CD4-positive, alpha-beta memory T cell (primary cell): ENCODE data around the gene TANGO6. TPM values are rescaled to one million over a fixed set of nuclear protein-coding genes. Genes with fewer than 3 reads are reported as not detected.
A peak's percentile ranks its signal among the peaks of the same experiment; 100 is the strongest.

Experiments used
- CTCF ChIA-PET: fragments of 350-600 bp; sonication (Branson Sonifier 250); formaldehyde crosslinking; loops from one replicate; lab custom pipeline; 2021; ENCODE audit warnings: inconsistent platforms; ENCODE audit not compliant: partially characterized antibody; lab: Charles Lee
- POLR2A ChIA-PET: fragments of 350-600 bp; sonication (Branson Sonifier 250); formaldehyde crosslinking; loops from one replicate; lab custom pipeline; 2021; ENCODE audit not compliant: partially characterized antibody; lab: Charles Lee
- DNase-seq, 5 donors: peaks; one replicate each; pipeline versions ENCODE4 v3.0.0 to v3.0.0-alpha.2; 2020 to 2022; ENCODE audit warnings: mixed read lengths in 1 of 5
- H3K27ac ChIP-seq: one replicate; pipeline ENCODE4 v1.7.0; 2013; ENCODE audit warnings: low read depth, low read length
- H3K27me3 ChIP-seq: 2 replicates; pipeline ENCODE4 v1.7.0; 2013; ENCODE audit warnings: mild to moderate bottlenecking, low read length, moderate library complexity; ENCODE audit not compliant: insufficient read depth
- H3K36me3 ChIP-seq: 2 replicates; pipeline ENCODE4 v1.7.0; 2013; ENCODE audit warnings: mild to moderate bottlenecking, low read length, moderate library complexity; ENCODE audit not compliant: insufficient read depth
- H3K4me1 ChIP-seq: 2 replicates; pipeline ENCODE4 v1.7.0; 2013; ENCODE audit warnings: mild to moderate bottlenecking, low read length, moderate library complexity; ENCODE audit not compliant: insufficient read depth
- H3K4me3 ChIP-seq, 2 donors: one replicate each; pipeline ENCODE4 v1.7.0; 2013; ENCODE audit warnings: low read length in 2 of 2, mild to moderate bottlenecking in 1 of 2
- H3K9me3 ChIP-seq, 2 donors: one replicate each; pipeline ENCODE4 v1.7.0; 2013; ENCODE audit warnings: low read length in 2 of 2, control low read depth in 1 of 2; ENCODE audit not compliant: control insufficient read depth in 1 of 2
- H3K27ac Mint-ChIP-seq, 7 donors: one replicate each; pipeline ENCODE4 v1.8.0; 2020 to 2021; ENCODE audit warnings: mixed read lengths in 7 of 7, mild to moderate bottlenecking in 6 of 7, inconsistent platforms in 3 of 7, moderate library complexity in 3 of 7
- H3K27me3 Mint-ChIP-seq, 2 donors: one replicate each; pipeline ENCODE4 v1.8.0; 2020 to 2021; ENCODE audit warnings: mixed read lengths in 2 of 2
- H3K36me3 Mint-ChIP-seq, 2 donors: one replicate each; pipeline ENCODE4 v1.8.0; 2020 to 2021; ENCODE audit warnings: mixed read lengths in 2 of 2, inconsistent platforms in 1 of 2, mild to moderate bottlenecking in 1 of 2
- H3K4me1 Mint-ChIP-seq, 4 donors: one replicate each; pipeline ENCODE4 v1.8.0; 2020 to 2021; ENCODE audit warnings: mixed read lengths in 4 of 4, mild to moderate bottlenecking in 1 of 4
- H3K4me3 Mint-ChIP-seq, 8 donors: one replicate each; pipeline ENCODE4 v1.8.0; 2020 to 2021; ENCODE audit warnings: mixed read lengths in 8 of 8, mild to moderate bottlenecking in 7 of 8, moderate library complexity in 6 of 8, inconsistent platforms in 3 of 8
- H3K9me3 Mint-ChIP-seq, 8 donors: one replicate each; pipeline ENCODE4 v1.8.0; 2020 to 2021; ENCODE audit warnings: mixed read lengths in 8 of 8, mild to moderate bottlenecking in 5 of 8, inconsistent platforms in 3 of 8, moderate library complexity in 1 of 8
- intact Hi-C: fragments of 100-400 bp; cut with micrococcal nuclease; formaldehyde crosslinking; loops from one replicate; pipeline ENCODE4 v1.15.1; 2023
- polyA plus RNA-seq, 2 donors: library from polyadenylated mRNA; unstranded; fragments of 300-500 nt; fragmentation: Illumina TruSeq; gene quantifications; one replicate each; pipeline ENCODE4 v1.2.3, GENCODE V29; 2021
- total RNA-seq, 2 experiments: library from RNA; stranded (reverse); gene quantifications; one replicate each; pipeline ENCODE4 v1.2.3, GENCODE V29; 2021

The TANGO6 gene
- total and polyA plus RNA-seq, 4 experiments from 2014 or later, result 12.2 to 38.1 (median 26.0) TPM

GRCh38 chr16:69100071-69100691, 256.9 kb downstream of the TANGO6 start:
- Mint-ChIP-seq H3K4me3 (no peak overlapping the region), H3K27me3 (peaks cover 6 to 11% of the 10 kb centered on the region in 2 donors), H3K27ac (no peak overlapping the region), H3K4me1 (peaks cover under 1% of the 10 kb centered on the region in 4 donors), H3K9me3 (no peaks in the 10 kb centered on the region), H3K36me3 (no peaks in the 10 kb centered on the region)
- CTCF ChIA-PET, result no interaction called here
- Histone ChIP-seq H3K9me3 (no peaks in the 10 kb centered on the region), H3K27ac (no peak overlapping the region), H3K27me3 (peaks cover under 1% of the 10 kb centered on the region), H3K4me1 (no peaks in the 10 kb centered on the region), H3K4me3 (no peak overlapping the region), H3K36me3 (no peaks in the 10 kb centered on the region)
- POLR2A ChIA-PET, result interaction anchor here (0.7 kb wide), 1 partner anchor 10 kb away, joined by 3 read pairs; no protein-coding TSS in a partner anchor
- no peak for DNase-seq
- intact Hi-C loops, result no loop called here

- Mint-ChIP-seq H3K4me3 (peak within 1 kb of the TSS; percentile 82 to 96 (median 88)), H3K27me3 (peaks cover 19 to 30% of the 10 kb centered on the region in 2 donors), H3K27ac (peak within 1 kb of the TSS in 1 of 7 donors; percentile 45), H3K9me3 (no peaks in the 10 kb centered on the region), H3K4me1 (peaks cover 5 to 21% (median 14%) of the 10 kb centered on the region in 4 donors), H3K36me3 (peaks cover 15 to 16% of the 10 kb centered on the region in 2 donors)
- ChIA-PET CTCF (interaction anchor here (1.3 kb wide), 1 partner anchor 18 kb away, joined by 5 read pairs; no protein-coding TSS in a partner anchor), POLR2A (interaction anchor here (0.8 kb wide), 1 partner anchor 25 kb away, joined by 3 read pairs; no protein-coding TSS in a partner anchor)
- intact Hi-C loops, result no loop called here
- Histone ChIP-seq H3K27ac (no peak within 1 kb of the TSS), H3K9me3 (no peaks in the 10 kb centered on the region), H3K27me3 (peaks cover 15% of the 10 kb centered on the region), H3K4me1 (peaks cover 15% of the 10 kb centered on the region), H3K4me3 (peak within 1 kb of the TSS in 1 of 2 donors; percentile 45), H3K36me3 (no peaks in the 10 kb centered on the region)
- peak in 4 of 5 donors; percentile 14 to 31 (median 20) for DNase-seq
Measured at GRCh38 chr16:69105501-69106361, 262.4 kb downstream of the TANGO6 start, which contains the start of gene HAS3. HAS3 (plus strand) TSS chr16:69105653; CDS start chr16:69109396, 3,743 bp downstream.

- peaks cover 18 to 28% of the 10 kb centered on the region in 2 donors for H3K27me3 Mint-ChIP-seq
- no peak overlapping the region for H3K4me3 ChIP-seq
- H3K4me1 Mint-ChIP-seq, result peaks cover 5 to 21% (median 14%) of the 10 kb centered on the region in 4 donors
- CTCF ChIA-PET, result no interaction called here
- H3K9me3 ChIP-seq, result no peaks in the 10 kb centered on the region
- no peak overlapping the region for H3K27ac ChIP-seq
- H3K9me3 Mint-ChIP-seq, result no peaks in the 10 kb centered on the region
- H3K36me3 Mint-ChIP-seq, result peaks cover 19 to 21% of the 10 kb centered on the region in 2 donors
- POLR2A ChIA-PET, result interaction anchor here (0.8 kb wide), 1 partner anchor 24 kb away, joined by 3 read pairs; no protein-coding TSS in a partner anchor
- H3K27ac Mint-ChIP-seq, result peak overlapping the region in 1 of 7 donors; percentile 55
- H3K4me1 ChIP-seq, result peaks cover 15% of the 10 kb centered on the region
- peaks cover 15% of the 10 kb centered on the region for H3K27me3 ChIP-seq
- no peaks in the 10 kb centered on the region for H3K36me3 ChIP-seq
- intact Hi-C loops, result no loop called here
- no peak for DNase-seq
- H3K4me3 Mint-ChIP-seq, result peak overlapping the region; percentile 50 to 79 (median 75)
Measured at GRCh38 chr16:69106491-69107315, 263.4 kb downstream of the TANGO6 start.

- Mint-ChIP-seq H3K36me3 (peaks cover 21 to 24% of the 10 kb centered on the region in 2 donors), H3K4me3 (peak overlapping the region; percentile 50 to 79 (median 75)), H3K9me3 (no peaks in the 10 kb centered on the region), H3K4me1 (peaks cover 5 to 21% (median 14%) of the 10 kb centered on the region in 4 donors), H3K27ac (peak overlapping the region in 1 of 7 donors; percentile 55), H3K27me3 (peaks cover 18 to 28% of the 10 kb centered on the region in 2 donors)
- H3K4me3 ChIP-seq, result no peak overlapping the region
- H3K27ac ChIP-seq, result no peak overlapping the region
- intact Hi-C loops, result no loop called here
- ChIA-PET CTCF (interaction anchor here (1.2 kb wide), 1 partner anchor 10 kb away, joined by 3 read pairs; no protein-coding TSS in a partner anchor), POLR2A (no interaction called here)
- H3K36me3 ChIP-seq, result no peaks in the 10 kb centered on the region
- DNase-seq, result no peak
- peaks cover 15% of the 10 kb centered on the region for H3K27me3 ChIP-seq
- H3K9me3 ChIP-seq, result no peaks in the 10 kb centered on the region
- H3K4me1 ChIP-seq, result peaks cover 15% of the 10 kb centered on the region
Measured at GRCh38 chr16:69107316-69107962, 264.1 kb downstream of the TANGO6 start.

- Mint-ChIP-seq H3K27ac (no peak overlapping the region), H3K4me3 (peak overlapping the region in 5 of 8 donors; percentile 25 to 60 (median 39)), H3K27me3 (peaks cover 16 to 25% of the 10 kb centered on the region in 2 donors), H3K9me3 (no peaks in the 10 kb centered on the region), H3K36me3 (peaks cover 21 to 26% of the 10 kb centered on the region in 2 donors), H3K4me1 (peaks cover 5 to 26% (median 15%) of the 10 kb centered on the region in 4 donors)
- ChIA-PET CTCF (interaction anchor here (1.2 to 1.4 kb wide), 2 partner anchors 9 to 15 kb away, joined by 3 to 7 read pairs; no protein-coding TSS in a partner anchor), POLR2A (interaction anchor here (0.8 kb wide), 2 partner anchors 90 to 587 kb away, joined by 3 read pairs; no protein-coding TSS in a partner anchor)
- Histone ChIP-seq H3K27ac (no peak overlapping the region), H3K27me3 (peaks cover 15% of the 10 kb centered on the region), H3K4me3 (no peak overlapping the region), H3K36me3 (no peaks in the 10 kb centered on the region), H3K9me3 (no peaks in the 10 kb centered on the region), H3K4me1 (peaks cover 19% of the 10 kb centered on the region)
- intact Hi-C loops, result no loop called here
- no peak for DNase-seq
Measured at GRCh38 chr16:69108064-69108904, 265.0 kb downstream of the TANGO6 start.
